Adrenal gland (tissue), 5 donors: Measurements from ENCODE around the gene FUT9.

ENCODE experiments used
- POLR2A ChIP-seq, 2 donors: fragments of 450-650 bp; IDR thresholded peaks; one replicate each; pipeline ENCODE4 v1.6.1; 2017; ENCODE audit warnings: antibody characterized with exemption in 2 of 2, mild to moderate bottlenecking in 2 of 2, moderate library complexity in 1 of 2
- TF ChIP-seq, protein P1 (sequence below), 6 experiments: fragments of 450-650 bp in 4 of 6; fragments of 200-600 bp in 2 of 6; sonication (generic) in 1 of 6; IDR thresholded peaks; 1 replicate in 5 of 6; 2 replicates in 1 of 6; pipeline versions ENCODE4 v1.5.1 to v1.8.0; 2016 to 2021; ENCODE audit warnings: antibody characterized with exemption in 6 of 6, mild to moderate bottlenecking in 2 of 6, moderate library complexity in 1 of 6
- donor health status: DM: no; HTN: no; CAD: no.

DNA sequence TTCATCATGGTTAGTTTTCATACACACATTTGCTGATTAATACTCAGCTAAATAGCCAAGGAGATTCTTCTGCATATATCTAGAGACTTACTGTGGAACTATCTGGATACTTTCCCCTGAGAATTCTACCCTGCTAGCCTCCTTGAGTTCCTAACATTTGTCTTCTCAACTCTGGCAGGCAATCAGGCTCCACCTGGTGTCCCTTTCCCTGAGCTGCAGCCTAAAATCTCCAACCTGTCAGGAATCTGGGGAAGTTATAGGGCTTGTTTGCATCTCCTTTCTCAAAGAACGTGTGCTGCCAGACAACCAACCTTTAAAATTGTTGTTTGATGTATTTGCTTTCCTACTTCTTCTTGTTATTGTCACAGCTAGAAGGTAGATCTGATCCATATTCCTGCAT is 73.4 kb downstream of the FUT9 start:
- TF ChIP-seq, protein P1, sequence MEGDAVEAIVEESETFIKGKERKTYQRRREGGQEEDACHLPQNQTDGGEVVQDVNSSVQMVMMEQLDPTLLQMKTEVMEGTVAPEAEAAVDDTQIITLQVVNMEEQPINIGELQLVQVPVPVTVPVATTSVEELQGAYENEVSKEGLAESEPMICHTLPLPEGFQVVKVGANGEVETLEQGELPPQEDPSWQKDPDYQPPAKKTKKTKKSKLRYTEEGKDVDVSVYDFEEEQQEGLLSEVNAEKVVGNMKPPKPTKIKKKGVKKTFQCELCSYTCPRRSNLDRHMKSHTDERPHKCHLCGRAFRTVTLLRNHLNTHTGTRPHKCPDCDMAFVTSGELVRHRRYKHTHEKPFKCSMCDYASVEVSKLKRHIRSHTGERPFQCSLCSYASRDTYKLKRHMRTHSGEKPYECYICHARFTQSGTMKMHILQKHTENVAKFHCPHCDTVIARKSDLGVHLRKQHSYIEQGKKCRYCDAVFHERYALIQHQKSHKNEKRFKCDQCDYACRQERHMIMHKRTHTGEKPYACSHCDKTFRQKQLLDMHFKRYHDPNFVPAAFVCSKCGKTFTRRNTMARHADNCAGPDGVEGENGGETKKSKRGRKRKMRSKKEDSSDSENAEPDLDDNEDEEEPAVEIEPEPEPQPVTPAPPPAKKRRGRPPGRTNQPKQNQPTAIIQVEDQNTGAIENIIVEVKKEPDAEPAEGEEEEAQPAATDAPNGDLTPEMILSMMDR (IDR thresholded peaks at IDR 0.05) = no peak
- no peak for TF ChIP-seq POLR2A (IDR thresholded peaks at IDR 0.05)
